GM12892 (cell line): ENCODE measurements around the gene ZBTB32.

Experiments
- POLR2A ChIP-seq: IDR thresholded peaks from 2 replicates; pipeline ENCODE4 v1.6.1; 2011; ENCODE audit warnings: low read depth, low read length, control low read depth
- POLR2AphosphoS5 ChIP-seq: IDR thresholded peaks from 2 replicates; pipeline ENCODE4 v1.6.1; 2011; ENCODE audit warnings: low read depth, low read length, control low read depth
- TAF1 ChIP-seq: IDR thresholded peaks from 2 replicates; pipeline ENCODE4 v1.6.1; 2011; ENCODE audit warnings: low read depth, mild to moderate bottlenecking, control low read depth, low read length, borderline replicate concordance

DNA sequence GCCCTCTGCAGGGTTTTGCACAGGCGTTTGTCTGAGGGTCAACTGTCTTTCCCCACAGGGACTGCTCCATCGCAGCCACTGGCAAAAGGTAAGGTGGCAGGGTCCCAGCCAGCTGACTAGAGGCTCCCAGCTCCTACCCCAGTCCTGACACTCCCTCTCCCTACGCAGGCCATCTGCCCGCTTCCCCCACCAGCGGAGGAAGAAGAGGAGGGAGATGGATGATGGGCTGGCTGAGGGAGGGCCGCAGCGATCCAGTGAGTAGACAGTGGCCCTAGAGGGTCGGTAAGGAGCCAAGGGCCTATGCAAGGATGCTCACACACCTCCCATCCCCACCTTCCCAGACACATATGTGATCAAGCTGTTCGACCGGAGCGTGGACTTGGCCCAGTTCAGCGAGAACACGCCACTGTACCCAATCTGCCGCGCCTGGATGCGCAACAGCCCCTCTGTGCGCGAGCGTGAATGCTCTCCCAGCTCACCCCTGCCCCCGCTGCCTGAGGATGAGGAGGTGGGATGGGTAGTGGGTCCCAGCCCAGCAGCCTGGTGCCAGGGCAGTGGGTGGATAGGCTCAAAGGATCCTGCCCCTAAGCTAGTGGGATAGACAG lies 48.5 kb downstream of the ZBTB32 start:
- TF ChIP-seq POLR2A (no peak), POLR2AphosphoS5 (no peak), TAF1 (no peak)
